HCT116 (cell line): ENCODE results near the gene PDE1C. TPM values are rescaled to one million over a fixed set of nuclear protein-coding genes. Genes with fewer than 3 reads are reported as not detected.

ENCODE experiments used
- ATAC-seq: fragments of 200-7000 bp; cut with Tn5 transposase; 2 replicates; pipeline ENCODE4 v1.9.1; 2020; ENCODE audit warnings: mild to moderate bottlenecking, moderate library complexity
- BruUV-seq: library from RNA; stranded (reverse); fragments of 400-500 nt; replicated peaks from 2 replicates; lab custom pipeline; 2021; lab: Mats Ljungman, UMichigan
- CTCF ChIA-PET: fragments of 300-600 bp; sonication (Branson Sonifier 250); formaldehyde crosslinking; loops from one replicate; lab custom pipeline; 2021; ENCODE audit warnings: antibody characterized with exemption; lab: Charles Lee
- POLR2A ChIA-PET: fragments of 300-600, 350-600 bp; sonication (Branson Sonifier 250); formaldehyde crosslinking; loops from one replicate; lab custom pipeline; 2021; ENCODE audit warnings: antibody characterized with exemption; lab: Charles Lee
- RAD21 ChIA-PET, 2 experiments: fragments of 300-600 bp; sonication (Branson Sonifier 250); formaldehyde crosslinking; loops; one replicate each; lab custom pipeline; 2023; ENCODE audit warnings: low total read pairs in 2 of 2; ENCODE audit not compliant: uncharacterized antibody in 2 of 2, unreplicated experiment in 2 of 2, low non-redundant PET in 1 of 2; lab: Charles Lee
- DNase-seq: peaks from one replicate; pipeline ENCODE4 v3.0.0-alpha.2; 2010; ENCODE audit warnings: low read depth, low spot score
- H2AFZ ChIP-seq: fragments of 200-600 bp; shearing (Covaris generic), sonication (generic); 2 replicates; pipeline ENCODE4 v1.6.1; 2017; ENCODE audit warnings: low read depth, mixed run types, mixed read lengths, antibody characterized with exemption, low read length; ENCODE audit not compliant: poor library complexity, severe bottlenecking
- H3K27ac ChIP-seq: 2 replicates; pipeline ENCODE4 v1.5.1; 2012; ENCODE audit warnings: low read depth, low read length
- H3K27me3 ChIP-seq: fragments of 200-600 bp; sonication (generic); 2 replicates; pipeline ENCODE4 v1.6.1; 2016; ENCODE audit warnings: mixed run types, low read length, mixed read lengths; ENCODE audit not compliant: insufficient read depth
- H3K36me3 ChIP-seq, 2 experiments: fragments of 200-500 bp in 1 of 2; fragments of 200-600 bp in 1 of 2; sonication (Bioruptor generic) in 1 of 2; sonication (generic) in 1 of 2; 2 replicates each; pipeline versions ENCODE4 v1.5.1 to v1.6.1; 2014 to 2016; ENCODE audit warnings: low read length in 2 of 2, inconsistent platforms in 1 of 2, mixed read lengths in 1 of 2, mixed run types in 1 of 2; ENCODE audit not compliant: insufficient read depth in 2 of 2, control insufficient read depth in 1 of 2
- H3K4me1 ChIP-seq, 2 experiments: fragments of 200-600 bp in 1 of 2; sonication (generic) in 1 of 2; 2 replicates each; pipeline versions ENCODE4 v1.5.1 to v1.6.1; 2012 to 2017; ENCODE audit warnings: low read length in 2 of 2, inconsistent platforms in 1 of 2, mild to moderate bottlenecking in 1 of 2, mixed read lengths in 1 of 2, mixed run types in 1 of 2, moderate library complexity in 1 of 2; ENCODE audit not compliant: insufficient read depth in 2 of 2, control insufficient read depth in 1 of 2
- H3K4me2 ChIP-seq: fragments of 200-600 bp; sonication (generic); 2 replicates; pipeline ENCODE4 v1.6.1; 2017; ENCODE audit warnings: mixed run types, low read length, mixed read lengths
- H3K4me3 ChIP-seq, 2 experiments: fragments of 200-600 bp in 1 of 2; sonication (generic) in 1 of 2; replicated peaks in 1 of 2; 2 replicates each; pipeline ENCODE4 v1.5.1; 2011 to 2016; ENCODE audit warnings: low read length in 2 of 2, control low read depth in 1 of 2, low read depth in 1 of 2, mild to moderate bottlenecking in 1 of 2, mixed read lengths in 1 of 2, mixed run types in 1 of 2
- H3K79me2 ChIP-seq: fragments of 200-600 bp; sonication (generic); 2 replicates; pipeline ENCODE4 v1.6.1; 2017; ENCODE audit warnings: mild to moderate bottlenecking, mixed run types, low read length, moderate library complexity, mixed read lengths; ENCODE audit not compliant: insufficient read depth
- H3K9ac ChIP-seq: fragments of 200-600 bp; sonication (generic); 2 replicates; pipeline ENCODE4 v1.6.1; 2016; ENCODE audit warnings: low read length, mixed read lengths
- H3K9me2 ChIP-seq: fragments of 200-600 bp; sonication (generic), shearing (Covaris generic); 2 replicates; pipeline ENCODE4 v1.6.1; 2017; ENCODE audit warnings: mixed run types, mild to moderate bottlenecking, moderate library complexity; ENCODE audit not compliant: insufficient read depth
- H3K9me3 ChIP-seq, 2 experiments: fragments of 200-500 bp in 1 of 2; fragments of 200-600 bp in 1 of 2; sonication (Bioruptor generic) in 1 of 2; sonication (generic) in 1 of 2; 2 replicates each; pipeline ENCODE4 v1.6.1; 2014 to 2017; ENCODE audit warnings: low read length in 2 of 2, mixed read lengths in 2 of 2, inconsistent platforms in 1 of 2, low read depth in 1 of 2, mild to moderate bottlenecking in 1 of 2, mixed run types in 1 of 2, moderate library complexity in 1 of 2; ENCODE audit not compliant: control insufficient read depth in 1 of 2, insufficient read depth in 1 of 2
- H4K20me1 ChIP-seq: fragments of 200-600 bp; sonication (generic), shearing (Covaris generic); 2 replicates; pipeline ENCODE4 v1.6.1; 2017; ENCODE audit warnings: mixed run types, mild to moderate bottlenecking, moderate library complexity; ENCODE audit not compliant: insufficient read depth
- CBX3 ChIP-seq: IDR thresholded peaks from 2 replicates; pipeline ENCODE4 v1.6.1; 2012; ENCODE audit warnings: low read depth
- CEBPB ChIP-seq: IDR thresholded peaks from 2 replicates; pipeline ENCODE4 v1.6.1; 2012; ENCODE audit warnings: low read depth
- ELF1 ChIP-seq: IDR thresholded peaks from 2 replicates; pipeline ENCODE4 v1.6.1; 2012; ENCODE audit warnings: low read depth, borderline replicate concordance
- EZH2 ChIP-seq: fragments of 200-600 bp; sonication (generic); IDR thresholded peaks from 2 replicates; pipeline ENCODE4 v1.6.1; 2017; ENCODE audit warnings: antibody characterized with exemption, mixed run types
- EZH2phosphoT487 ChIP-seq: fragments of 200-600 bp; IDR thresholded peaks from 2 replicates; pipeline ENCODE4 v1.6.1; 2018; ENCODE audit warnings: antibody characterized with exemption, borderline replicate concordance
- JUND ChIP-seq: IDR thresholded peaks from 2 replicates; pipeline ENCODE4 v1.6.1; 2012
- SIN3A ChIP-seq: IDR thresholded peaks from 2 replicates; pipeline ENCODE4 v1.6.1; 2012; ENCODE audit warnings: low read depth
- SP1 ChIP-seq: IDR thresholded peaks from 2 replicates; pipeline ENCODE4 v1.6.1; 2012; ENCODE audit warnings: low read depth
- TCF7L2 ChIP-seq: IDR thresholded peaks from 2 replicates; pipeline ENCODE4 v1.7.0; 2011; ENCODE audit warnings: borderline replicate concordance, inconsistent platforms; ENCODE audit not compliant: insufficient read depth, insufficient read length; ENCODE audit errors: extremely low read depth
- ZBTB33 ChIP-seq: IDR thresholded peaks from 2 replicates; pipeline ENCODE4 v1.6.1; 2011; ENCODE audit warnings: mild to moderate bottlenecking, low read length, moderate library complexity; ENCODE audit not compliant: insufficient replicate concordance; ENCODE audit errors: extremely low read depth
- ZNF274 ChIP-seq: fragments of 200-500 bp; sonication (Bioruptor generic); IDR thresholded peaks from 2 replicates; pipeline ENCODE4 v1.6.1; 2014; ENCODE audit warnings: mild to moderate bottlenecking, low read depth, low read length, inconsistent platforms
- intact Hi-C: fragments of 100-400 bp; cut with micrococcal nuclease; formaldehyde crosslinking; loops from 2 replicates; pipeline ENCODE4 v1.10.0; 2022
- total RNA-seq: library from RNA; stranded (reverse); gene quantifications from one replicate; pipeline ENCODE4 v1.2.1, GENCODE V29; 2021; ENCODE audit not compliant: unreplicated experiment

The PDE1C gene
- total RNA-seq, 1 experiment from 2014 or later = 0.17 TPM

- H3K9ac ChIP-seq = no peak overlapping the region
- no peak overlapping the region for H3K4me3 ChIP-seq
- H3K79me2 ChIP-seq = no peaks in the 10 kb centered on the region
- H3K4me1 ChIP-seq = no peaks in the 10 kb centered on the region
- DNase-seq (no peak), ATAC-seq (no peak)
- intact Hi-C loops = no loop called here
- no peaks in the 10 kb centered on the region for H3K9me3 ChIP-seq
- H4K20me1 ChIP-seq = no peaks in the 10 kb centered on the region
- RAD21 ChIA-PET = no interaction called here
- TF ChIP-seq ELF1 (no peak), TCF7L2 (no peak), CBX3 (no peak), EZH2 (no peak), EZH2phosphoT487 (no peak), ZNF274 (no peak), SP1 (no peak), CEBPB (no peak), SIN3A (no peak), ZBTB33 (no peak), JUND (no peak)
- H3K9me2 ChIP-seq = no peaks in the 10 kb centered on the region
- POLR2A ChIA-PET = no interaction called here
- no peak overlapping the region for H2AFZ ChIP-seq
- no peak overlapping the region for H3K27ac ChIP-seq
- no TSS peak for BruUV-seq
- H3K27me3 ChIP-seq = no peaks in the 10 kb centered on the region
- no peak overlapping the region for H3K4me2 ChIP-seq
- CTCF ChIA-PET = no interaction called here
- no peaks in the 10 kb centered on the region for H3K36me3 ChIP-seq
Observed at GRCh38 chr7:31970501-31970900, 99.7 kb downstream of the PDE1C start.
